Panc1 (cell line): ENCODE measurements around the gene GNAI3. TPM values are rescaled to one million over a fixed set of nuclear protein-coding genes. Genes with fewer than 3 reads are reported as not detected.

Experiments used
- ATAC-seq: fragments of 200-7000 bp; cut with Tn5 transposase; 2 replicates; pipeline ENCODE4 v1.9.1; 2020; ENCODE audit warnings: mild to moderate bottlenecking, moderate library complexity
- BruUV-seq: library from RNA; stranded (reverse); fragments of 400-500 nt; replicated peaks from 2 replicates; lab custom pipeline; 2021; lab: Mats Ljungman, UMichigan
- CTCF ChIA-PET: fragments of 300-600 bp; sonication (Branson Sonifier 250); formaldehyde crosslinking; loops from one replicate; lab custom pipeline; 2022; ENCODE audit warnings: antibody characterized with exemption; lab: Charles Lee
- POLR2A ChIA-PET: fragments of 300-600 bp; sonication (Branson Sonifier 250); formaldehyde crosslinking; loops from one replicate; lab custom pipeline; 2022; ENCODE audit warnings: antibody characterized with exemption; lab: Charles Lee
- DNase-seq: peaks from one replicate; pipeline ENCODE4 v3.0.0-alpha.2; 2010; ENCODE audit warnings: low read depth, low spot score
- H3K27ac ChIP-seq: 2 replicates; pipeline ENCODE4 v1.5.1; 2011; ENCODE audit warnings: mild to moderate bottlenecking, low read length, inconsistent platforms
- H3K27me3 ChIP-seq: fragments of 200-500 bp; sonication (Bioruptor generic); 2 replicates; pipeline ENCODE4 v1.6.0; 2014; ENCODE audit warnings: low read length, inconsistent platforms; ENCODE audit not compliant: control insufficient read depth, insufficient read depth
- H3K36me3 ChIP-seq: fragments of 200-500 bp; sonication (Bioruptor generic); 2 replicates; pipeline ENCODE4 v1.5.1; 2014; ENCODE audit warnings: inconsistent platforms, mild to moderate bottlenecking, low read length, moderate library complexity; ENCODE audit not compliant: control insufficient read depth, insufficient read depth
- H3K4me1 ChIP-seq: 2 replicates; pipeline ENCODE4 v1.5.1; 2011; ENCODE audit warnings: inconsistent platforms, mild to moderate bottlenecking, low read length, moderate library complexity; ENCODE audit not compliant: control insufficient read depth, insufficient read depth
- H3K4me3 ChIP-seq, 2 experiments: 2 replicates each; pipeline ENCODE4 v1.5.1; 2011 to 2012; ENCODE audit warnings: low read depth in 2 of 2, low read length in 2 of 2, mild to moderate bottlenecking in 2 of 2, inconsistent platforms in 1 of 2, moderate library complexity in 1 of 2
- H3K9me3 ChIP-seq: fragments of 200-500 bp; sonication (Bioruptor generic); 2 replicates; pipeline ENCODE4 v1.5.1; 2014; ENCODE audit warnings: low read depth, mild to moderate bottlenecking, inconsistent platforms, low read length, moderate library complexity; ENCODE audit not compliant: control insufficient read depth, insufficient read depth
- POLR2AphosphoS5 ChIP-seq: IDR thresholded peaks from 2 replicates; pipeline ENCODE4 v1.6.1; 2012; ENCODE audit warnings: mild to moderate bottlenecking, low read depth, low read length, moderate library complexity
- SIN3A ChIP-seq: IDR thresholded peaks from 2 replicates; pipeline ENCODE4 v1.6.1; 2012; ENCODE audit warnings: low read depth, mild to moderate bottlenecking, low read length, moderate library complexity, borderline replicate concordance; ENCODE audit not compliant: insufficient read depth
- TCF7L2 ChIP-seq: IDR thresholded peaks from 2 replicates; pipeline ENCODE4 v1.6.1; 2011; ENCODE audit warnings: mild to moderate bottlenecking, low read depth, low read length, inconsistent platforms
- in situ Hi-C: cut with HindIII; loops from 2 replicates; pipeline ENCODE4 v1.10.0; 2016; ENCODE audit warnings: low sequenced_read_pairs, low pct_unique_long_range_greater_than_20kb
- intact Hi-C: fragments of 100-400 bp; cut with micrococcal nuclease; formaldehyde crosslinking; loops from one replicate; pipeline ENCODE4 v1.10.0; 2022; ENCODE audit not compliant: unreplicated experiment
- total RNA-seq: library from RNA; stranded (reverse); gene quantifications from one replicate; pipeline ENCODE4 v1.2.1, GENCODE V29; 2021; ENCODE audit not compliant: unreplicated experiment
- TF ChIP-seq, protein P1 (sequence below), 2 experiments: IDR thresholded peaks; 2 replicates each; pipeline ENCODE4 v1.6.1; 2011 to 2012; ENCODE audit warnings: low read depth in 2 of 2, control low read depth in 1 of 2, low read length in 1 of 2, mild to moderate bottlenecking in 1 of 2, moderate library complexity in 1 of 2; ENCODE audit not compliant: insufficient read depth in 1 of 2
- TF ChIP-seq, protein P2 (sequence below): fragments of 450-650 bp; IDR thresholded peaks from 2 replicates; pipeline ENCODE4 v1.5.1; 2017; ENCODE audit warnings: mild to moderate bottlenecking

The GNAI3 gene
- total RNA-seq, 1 experiment from 2014 or later = 6.4 TPM

DNA sequence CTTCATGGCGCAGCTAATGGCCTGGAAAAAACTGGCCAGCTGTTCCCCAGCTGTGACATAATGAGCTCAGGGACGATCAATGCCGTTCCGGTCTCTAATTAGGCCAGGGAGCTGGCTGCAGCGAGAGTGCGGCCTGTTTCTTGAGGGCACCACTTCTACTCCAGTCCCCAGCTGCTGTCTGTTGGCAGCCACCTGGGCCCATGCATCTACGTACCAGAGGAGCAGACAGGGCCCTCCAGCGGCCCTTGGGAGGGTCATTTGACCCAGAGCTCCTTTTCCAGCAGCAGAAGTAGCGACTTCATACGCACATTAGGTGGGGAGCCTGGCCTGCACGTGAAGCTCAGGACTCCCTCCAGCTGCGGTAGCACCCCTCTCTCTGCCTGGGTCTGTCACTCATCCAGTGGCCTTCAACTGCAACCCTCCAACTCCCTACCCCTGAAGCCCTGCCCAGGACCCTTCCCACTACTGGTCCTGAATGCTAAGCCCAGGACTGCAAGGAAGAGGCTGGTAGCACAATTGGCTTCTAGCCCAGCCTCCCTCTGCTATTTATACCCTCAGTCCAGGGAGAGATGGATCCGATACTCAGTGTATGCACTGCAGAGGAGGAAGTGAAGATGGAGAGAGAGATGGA lies 17.8 kb upstream of the GNAI3 start:
- H3K36me3 ChIP-seq = no peaks in the 10 kb centered on the region
- no peaks in the 10 kb centered on the region for H3K27me3 ChIP-seq
- no TSS peak for BruUV-seq
- TF ChIP-seq TCF7L2 (no peak), SIN3A (no peak), POLR2AphosphoS5 (no peak)
- TF ChIP-seq, protein P1, sequence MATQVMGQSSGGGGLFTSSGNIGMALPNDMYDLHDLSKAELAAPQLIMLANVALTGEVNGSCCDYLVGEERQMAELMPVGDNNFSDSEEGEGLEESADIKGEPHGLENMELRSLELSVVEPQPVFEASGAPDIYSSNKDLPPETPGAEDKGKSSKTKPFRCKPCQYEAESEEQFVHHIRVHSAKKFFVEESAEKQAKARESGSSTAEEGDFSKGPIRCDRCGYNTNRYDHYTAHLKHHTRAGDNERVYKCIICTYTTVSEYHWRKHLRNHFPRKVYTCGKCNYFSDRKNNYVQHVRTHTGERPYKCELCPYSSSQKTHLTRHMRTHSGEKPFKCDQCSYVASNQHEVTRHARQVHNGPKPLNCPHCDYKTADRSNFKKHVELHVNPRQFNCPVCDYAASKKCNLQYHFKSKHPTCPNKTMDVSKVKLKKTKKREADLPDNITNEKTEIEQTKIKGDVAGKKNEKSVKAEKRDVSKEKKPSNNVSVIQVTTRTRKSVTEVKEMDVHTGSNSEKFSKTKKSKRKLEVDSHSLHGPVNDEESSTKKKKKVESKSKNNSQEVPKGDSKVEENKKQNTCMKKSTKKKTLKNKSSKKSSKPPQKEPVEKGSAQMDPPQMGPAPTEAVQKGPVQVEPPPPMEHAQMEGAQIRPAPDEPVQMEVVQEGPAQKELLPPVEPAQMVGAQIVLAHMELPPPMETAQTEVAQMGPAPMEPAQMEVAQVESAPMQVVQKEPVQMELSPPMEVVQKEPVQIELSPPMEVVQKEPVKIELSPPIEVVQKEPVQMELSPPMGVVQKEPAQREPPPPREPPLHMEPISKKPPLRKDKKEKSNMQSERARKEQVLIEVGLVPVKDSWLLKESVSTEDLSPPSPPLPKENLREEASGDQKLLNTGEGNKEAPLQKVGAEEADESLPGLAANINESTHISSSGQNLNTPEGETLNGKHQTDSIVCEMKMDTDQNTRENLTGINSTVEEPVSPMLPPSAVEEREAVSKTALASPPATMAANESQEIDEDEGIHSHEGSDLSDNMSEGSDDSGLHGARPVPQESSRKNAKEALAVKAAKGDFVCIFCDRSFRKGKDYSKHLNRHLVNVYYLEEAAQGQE (IDR thresholded peaks at IDR 0.05; ENCODE audit: insufficient read depth in 1 of 2, low read depth in 2 of 2, low read length in 1 of 2) = no peak
- TF ChIP-seq, protein P2, sequence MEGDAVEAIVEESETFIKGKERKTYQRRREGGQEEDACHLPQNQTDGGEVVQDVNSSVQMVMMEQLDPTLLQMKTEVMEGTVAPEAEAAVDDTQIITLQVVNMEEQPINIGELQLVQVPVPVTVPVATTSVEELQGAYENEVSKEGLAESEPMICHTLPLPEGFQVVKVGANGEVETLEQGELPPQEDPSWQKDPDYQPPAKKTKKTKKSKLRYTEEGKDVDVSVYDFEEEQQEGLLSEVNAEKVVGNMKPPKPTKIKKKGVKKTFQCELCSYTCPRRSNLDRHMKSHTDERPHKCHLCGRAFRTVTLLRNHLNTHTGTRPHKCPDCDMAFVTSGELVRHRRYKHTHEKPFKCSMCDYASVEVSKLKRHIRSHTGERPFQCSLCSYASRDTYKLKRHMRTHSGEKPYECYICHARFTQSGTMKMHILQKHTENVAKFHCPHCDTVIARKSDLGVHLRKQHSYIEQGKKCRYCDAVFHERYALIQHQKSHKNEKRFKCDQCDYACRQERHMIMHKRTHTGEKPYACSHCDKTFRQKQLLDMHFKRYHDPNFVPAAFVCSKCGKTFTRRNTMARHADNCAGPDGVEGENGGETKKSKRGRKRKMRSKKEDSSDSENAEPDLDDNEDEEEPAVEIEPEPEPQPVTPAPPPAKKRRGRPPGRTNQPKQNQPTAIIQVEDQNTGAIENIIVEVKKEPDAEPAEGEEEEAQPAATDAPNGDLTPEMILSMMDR = no peak
- no peaks in the 10 kb centered on the region for H3K9me3 ChIP-seq
- POLR2A ChIA-PET = no interaction called here
- no peak for ATAC-seq
- CTCF ChIA-PET = interaction anchor here (0.6 to 0.8 kb wide), 3 partner anchors 36 to 140 kb away, joined by 3 to 6 read pairs (median 3); no protein-coding TSS in a partner anchor
- intact Hi-C loops (loop anchor here (10.0 kb wide), 1 partner anchor 96 kb away; no protein-coding TSS in a partner anchor), in situ Hi-C loops (no loop called here)
- no peak overlapping the region for H3K4me3 ChIP-seq
- no peak for DNase-seq
- no peak overlapping the region for H3K27ac ChIP-seq
- 0 out of 2 replicates have a peak, but pooled peaks cover 3% of the 10 kb centered on the region for H3K4me1 ChIP-seq

DNA sequence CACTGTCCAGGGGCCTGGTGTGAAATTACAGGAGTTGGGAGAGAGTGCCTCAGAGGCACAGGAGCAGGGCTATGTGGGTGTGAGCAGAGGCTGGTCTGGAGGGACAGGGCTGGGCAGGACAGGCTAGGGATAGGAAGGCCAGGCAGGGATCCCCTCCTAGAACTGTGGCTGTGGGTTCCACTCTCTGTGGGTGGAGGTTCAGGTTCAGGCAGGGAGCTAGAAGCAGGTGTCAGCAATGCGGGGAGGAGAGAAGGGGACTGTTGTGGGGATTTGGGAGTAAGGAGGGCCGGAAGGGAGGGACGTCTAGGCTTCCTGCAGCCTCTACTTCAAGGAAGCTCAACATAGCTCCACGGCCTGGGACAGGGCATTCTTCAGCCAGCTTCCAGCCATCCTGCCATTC lies 17.0 kb upstream of the GNAI3 start:
- in situ Hi-C loops = no loop called here
- Histone ChIP-seq H3K27me3 (no peaks in the 10 kb centered on the region), H3K4me3 (no peak overlapping the region), H3K9me3 (no peaks in the 10 kb centered on the region), H3K36me3 (no peaks in the 10 kb centered on the region), H3K4me1 (0 out of 2 replicates have a peak, but pooled peaks cover 3% of the 10 kb centered on the region), H3K27ac (no peak overlapping the region)
- POLR2A ChIA-PET = no interaction called here
- no peak for TF ChIP-seq TCF7L2
- TF ChIP-seq, protein P2 = no peak
- no peak for TF ChIP-seq SIN3A
- TF ChIP-seq POLR2AphosphoS5 = no peak
- TF ChIP-seq, protein P1 (IDR thresholded peaks at IDR 0.05; ENCODE audit: insufficient read depth in 1 of 2, low read depth in 2 of 2, low read length in 1 of 2) = no peak
- CTCF ChIA-PET = interaction anchor here (0.8 to 2.9 kb wide), 5 partner anchors 13 to 40 kb away, joined by 3 to 23 read pairs (median 15); partner anchors contain the start of gene CYB561D1
- no peak for ATAC-seq
- intact Hi-C loops = loop anchor here (10.0 kb wide), 1 partner anchor 97 kb away; no protein-coding TSS in a partner anchor
- no TSS peak for BruUV-seq
- no peak for DNase-seq
